Raji (cell line): Measurements from ENCODE around the gene NKX6-1.

Experiments used
- POLR2A ChIP-seq: IDR thresholded peaks from 2 replicates; pipeline ENCODE4 v1.6.1; 2011; ENCODE audit warnings: low read depth, low read length, control low read depth; ENCODE audit not compliant: insufficient read depth

NKX6-1 gene

DNA sequence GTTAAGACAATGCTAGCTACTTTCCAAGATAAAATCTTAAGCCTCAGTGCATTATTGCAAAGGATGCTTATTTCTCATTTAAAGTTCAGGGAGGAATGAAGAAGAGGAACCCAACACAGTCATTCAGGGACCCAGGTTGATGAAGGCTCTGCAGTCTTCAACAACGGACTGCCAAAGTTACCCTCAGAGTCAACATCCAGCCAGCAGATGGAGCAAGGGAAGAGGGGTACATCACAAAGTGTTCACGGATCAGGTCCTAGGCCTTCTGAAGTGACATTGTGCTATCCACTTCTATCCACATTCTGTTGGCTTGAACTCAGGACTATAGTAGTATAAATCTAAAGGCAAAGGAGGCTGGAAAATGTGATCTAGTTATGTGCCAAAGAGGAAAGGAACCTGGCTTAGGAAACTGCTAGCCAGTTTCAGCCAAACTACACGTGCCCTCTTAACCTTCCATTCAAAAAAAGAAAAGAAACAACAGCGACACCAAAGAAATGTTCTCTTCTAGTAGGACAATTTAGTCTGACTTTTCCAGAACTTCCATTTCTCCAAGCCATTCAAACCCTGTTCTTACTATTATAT is 28.8 kb downstream of the NKX6-1 start:
- no peak for TF ChIP-seq POLR2A

- no peak for TF ChIP-seq POLR2A
These were observed 31.5 kb downstream of the NKX6-1 start for GRCh38 chr4:84467601-84468000.

- TF ChIP-seq POLR2A, result no peak
These were observed 39.3 kb downstream of the NKX6-1 start for GRCh38 chr4:84459783-84460182.

DNA sequence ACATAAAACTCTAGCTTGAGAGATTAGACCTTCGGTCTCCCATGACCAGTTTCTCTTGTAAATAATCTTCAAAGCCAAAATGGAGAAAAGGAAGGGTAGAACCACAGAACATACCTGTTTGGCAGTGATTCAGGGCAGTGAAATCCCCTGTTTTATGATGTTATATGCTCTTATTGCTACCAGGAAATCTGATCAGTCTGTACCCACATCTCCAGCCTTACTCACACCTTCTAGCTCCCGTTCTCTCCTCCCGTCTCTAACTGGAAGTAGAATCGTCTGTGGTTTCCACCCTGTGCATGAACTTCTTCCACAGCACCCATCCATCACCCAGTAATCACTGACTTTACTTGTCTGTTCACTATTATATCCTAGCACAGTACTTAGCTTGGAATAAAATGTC is 42.9 kb downstream of the NKX6-1 start:
- no peak for TF ChIP-seq POLR2A

DNA sequence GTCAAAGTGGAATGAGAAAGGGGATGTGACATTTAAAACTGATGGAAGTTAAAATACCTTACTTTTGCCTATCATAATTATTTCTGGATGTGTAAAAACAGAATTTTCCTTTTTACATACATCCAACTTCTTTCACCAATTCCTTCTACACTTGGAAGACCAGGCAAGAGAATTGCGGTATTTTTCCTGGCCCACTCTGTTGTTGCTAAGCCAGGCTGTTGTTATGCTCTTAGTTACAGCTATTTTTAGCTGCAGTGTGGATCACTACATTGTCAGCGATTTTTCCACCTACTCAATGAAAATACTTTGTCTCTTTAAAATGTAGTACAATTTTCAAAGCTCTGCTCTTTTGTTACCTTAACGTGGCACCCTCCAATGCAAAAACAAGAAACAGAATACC is 43.4 kb downstream of the NKX6-1 start:
- TF ChIP-seq POLR2A, result no peak

DNA sequence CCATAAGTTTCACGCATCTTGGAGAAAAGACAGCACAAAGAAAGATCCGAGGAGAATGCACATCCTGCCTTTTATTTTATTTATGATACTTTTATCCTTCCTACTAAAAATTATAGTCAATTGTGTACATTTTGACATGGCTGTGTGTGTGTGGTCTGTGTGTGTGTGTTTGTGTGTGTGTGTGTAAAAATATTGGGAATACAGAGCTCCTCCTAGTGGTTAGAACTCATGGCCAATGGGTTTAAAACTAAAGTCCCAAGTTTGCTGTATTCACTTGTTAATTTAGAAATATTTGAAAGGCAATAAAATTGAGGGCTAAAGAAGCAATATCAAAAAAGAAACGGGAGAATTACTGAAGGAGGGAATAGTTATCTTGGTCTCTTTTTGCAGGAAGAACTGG is 47.5 kb downstream of the NKX6-1 start:
- TF ChIP-seq POLR2A, result no peak

- TF ChIP-seq POLR2A, result no peak
These were observed 55.6 kb downstream of the NKX6-1 start for GRCh38 chr4:84443523-84443922.

DNA sequence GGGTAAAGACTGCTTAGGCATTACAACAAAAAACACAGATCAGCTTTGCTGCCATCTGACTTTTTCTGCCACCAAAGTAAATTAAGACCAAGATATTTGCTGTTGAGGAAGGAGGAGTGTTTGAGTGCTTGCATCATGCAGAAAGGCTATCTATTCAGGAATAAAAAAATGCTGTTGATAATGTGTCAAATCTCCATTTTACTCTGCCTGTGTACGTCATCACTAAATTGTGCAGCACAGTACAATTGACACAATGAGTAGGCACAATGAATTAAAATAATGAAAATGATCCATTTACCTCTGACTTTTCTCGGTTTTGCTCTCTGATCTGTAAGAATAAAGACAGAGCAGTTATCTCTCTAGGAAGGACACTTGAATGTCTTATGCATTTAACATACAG is 56.3 kb downstream of the NKX6-1 start:
- no peak for TF ChIP-seq POLR2A
